KMS-11 (cell line): Measurements from ENCODE around the gene DFFB.

Experiments
- H2AFZ ChIP-seq: fragments of 200-600 bp; sonication (generic); 2 replicates; pipeline ENCODE4 v1.6.1; 2016; ENCODE audit warnings: antibody characterized with exemption, mixed run types, low read depth
- H3K27ac ChIP-seq: fragments of 200-600 bp; sonication (generic); 2 replicates; pipeline ENCODE4 v1.6.1; 2016; ENCODE audit warnings: mild to moderate bottlenecking, mixed run types
- H3K27me3 ChIP-seq: fragments of 200-600 bp; sonication (generic); 2 replicates; pipeline ENCODE4 v1.6.1; 2017; ENCODE audit warnings: mild to moderate bottlenecking, low read depth, mixed run types, moderate library complexity; ENCODE audit not compliant: insufficient read depth
- H3K36me3 ChIP-seq: fragments of 200-600 bp; sonication (generic); 2 replicates; pipeline ENCODE4 v1.6.1; 2017; ENCODE audit warnings: mild to moderate bottlenecking, mixed run types; ENCODE audit not compliant: insufficient read depth
- H3K4me1 ChIP-seq: fragments of 200-600 bp; sonication (generic); 2 replicates; pipeline ENCODE4 v1.6.1; 2016; ENCODE audit warnings: mild to moderate bottlenecking, low read depth, mixed run types; ENCODE audit not compliant: poor library complexity, severe bottlenecking
- H3K4me2 ChIP-seq: fragments of 200-600 bp; sonication (generic); 2 replicates; pipeline ENCODE4 v1.7.0; 2016; ENCODE audit warnings: mild to moderate bottlenecking, mixed run types
- H3K4me3 ChIP-seq: fragments of 200-600 bp; sonication (generic); IDR thresholded peaks from 2 replicates; pipeline ENCODE4 v1.6.1; 2017; ENCODE audit warnings: low read depth, low read length, mixed read lengths; ENCODE audit not compliant: insufficient read depth
- H3K79me2 ChIP-seq: fragments of 200-600 bp; sonication (generic); 2 replicates; pipeline ENCODE4 v1.6.1; 2016; ENCODE audit warnings: low read depth, mixed run types; ENCODE audit not compliant: insufficient read depth
- H3K9ac ChIP-seq: fragments of 200-600 bp; sonication (generic); 2 replicates; pipeline ENCODE4 v1.6.1; 2016; ENCODE audit warnings: mild to moderate bottlenecking, mixed run types
- H4K20me1 ChIP-seq: fragments of 200-600 bp; sonication (generic); 2 replicates; pipeline ENCODE4 v1.6.1; 2016; ENCODE audit warnings: mild to moderate bottlenecking, mixed run types; ENCODE audit not compliant: insufficient read depth
- TF ChIP-seq, protein P1 (sequence below): fragments of 200-600 bp; sonication (generic); conservative IDR thresholded peaks from 2 replicates; pipeline ENCODE4 v1.6.1; 2017; ENCODE audit warnings: low read depth, mild to moderate bottlenecking, antibody characterized with exemption, low read length, moderate library complexity, mixed read lengths

The DFFB gene

DNA sequence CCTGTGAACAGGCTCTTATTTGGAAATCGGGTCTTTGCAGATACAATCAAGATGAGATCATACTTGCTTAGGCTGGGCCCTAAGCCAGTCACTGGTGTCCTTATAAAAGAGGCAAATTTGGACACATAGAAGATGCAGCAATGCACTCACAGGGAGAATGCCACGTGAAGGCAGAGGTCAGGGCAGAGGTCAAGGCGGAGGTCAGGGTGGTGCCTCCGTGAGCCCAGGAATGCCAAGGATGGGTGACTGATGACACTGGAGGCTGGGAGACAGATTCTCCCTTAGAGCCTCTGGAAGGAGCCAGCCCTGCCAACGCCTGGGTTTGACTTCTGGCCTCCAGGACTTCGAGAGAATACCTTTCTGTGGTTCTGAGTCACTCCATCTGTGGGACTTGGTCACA lies 65.6 kb downstream of the DFFB start:
- H3K27me3 ChIP-seq, result peaks cover 57% of the 10 kb centered on the region
- H3K4me2 ChIP-seq, result no peak overlapping the region

DNA sequence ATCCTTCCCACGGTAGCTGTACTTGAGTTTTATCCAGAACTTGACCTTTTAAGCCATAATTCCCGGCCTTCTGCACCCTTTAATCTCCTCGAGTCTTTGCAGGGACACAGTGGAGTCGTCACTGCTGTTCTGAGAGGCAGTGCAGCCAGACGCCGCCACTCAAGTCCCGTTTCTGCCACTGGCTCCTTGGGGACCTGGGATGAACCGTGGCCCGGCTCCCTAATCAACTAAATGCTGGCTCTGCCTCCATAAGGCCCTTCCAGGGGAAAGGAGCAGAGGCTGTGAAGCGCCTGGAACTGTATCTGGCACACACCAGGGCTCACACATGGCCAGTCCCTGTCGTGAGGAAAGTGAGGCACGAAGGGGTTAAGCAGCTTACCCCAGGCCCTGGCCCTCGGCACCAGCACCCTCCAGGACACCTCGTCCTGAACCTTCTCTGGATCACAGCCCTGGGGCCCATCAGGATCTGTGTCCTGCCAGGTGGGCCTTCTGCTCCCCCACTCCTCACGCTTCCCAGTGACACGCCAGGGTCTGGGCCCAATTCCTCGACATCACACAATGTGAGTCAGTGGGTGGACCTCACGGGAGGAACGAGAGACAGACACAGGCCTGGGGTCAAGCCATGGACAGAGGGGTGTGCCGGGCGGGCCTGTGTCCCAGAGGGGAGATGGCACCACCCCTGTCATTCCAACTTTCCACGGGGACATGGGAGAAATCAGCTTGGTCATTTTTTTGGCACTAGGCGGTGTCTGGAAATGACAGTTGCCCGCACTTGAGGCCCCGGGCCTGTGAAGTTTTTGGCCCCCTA lies 66.3 kb downstream of the DFFB start:
- H4K20me1 ChIP-seq, result no peaks in the 10 kb centered on the region
- H2AFZ ChIP-seq, result no peak overlapping the region
- no peak overlapping the region for H3K4me3 ChIP-seq
- TF ChIP-seq, protein P1, sequence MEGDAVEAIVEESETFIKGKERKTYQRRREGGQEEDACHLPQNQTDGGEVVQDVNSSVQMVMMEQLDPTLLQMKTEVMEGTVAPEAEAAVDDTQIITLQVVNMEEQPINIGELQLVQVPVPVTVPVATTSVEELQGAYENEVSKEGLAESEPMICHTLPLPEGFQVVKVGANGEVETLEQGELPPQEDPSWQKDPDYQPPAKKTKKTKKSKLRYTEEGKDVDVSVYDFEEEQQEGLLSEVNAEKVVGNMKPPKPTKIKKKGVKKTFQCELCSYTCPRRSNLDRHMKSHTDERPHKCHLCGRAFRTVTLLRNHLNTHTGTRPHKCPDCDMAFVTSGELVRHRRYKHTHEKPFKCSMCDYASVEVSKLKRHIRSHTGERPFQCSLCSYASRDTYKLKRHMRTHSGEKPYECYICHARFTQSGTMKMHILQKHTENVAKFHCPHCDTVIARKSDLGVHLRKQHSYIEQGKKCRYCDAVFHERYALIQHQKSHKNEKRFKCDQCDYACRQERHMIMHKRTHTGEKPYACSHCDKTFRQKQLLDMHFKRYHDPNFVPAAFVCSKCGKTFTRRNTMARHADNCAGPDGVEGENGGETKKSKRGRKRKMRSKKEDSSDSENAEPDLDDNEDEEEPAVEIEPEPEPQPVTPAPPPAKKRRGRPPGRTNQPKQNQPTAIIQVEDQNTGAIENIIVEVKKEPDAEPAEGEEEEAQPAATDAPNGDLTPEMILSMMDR, result no peak
- no peak overlapping the region for H3K9ac ChIP-seq
- H3K27ac ChIP-seq, result no peak overlapping the region
- peaks cover 53% of the 10 kb centered on the region for H3K27me3 ChIP-seq
- no peaks in the 10 kb centered on the region for H3K4me1 ChIP-seq
- no peaks in the 10 kb centered on the region for H3K36me3 ChIP-seq
- H3K4me2 ChIP-seq, result no peak overlapping the region
- H3K79me2 ChIP-seq, result no peaks in the 10 kb centered on the region

More for the DNA sequence above, 65.6 kb downstream of the DFFB start:
- no peaks in the 10 kb centered on the region for H4K20me1 ChIP-seq
- no peak overlapping the region for H3K4me3 ChIP-seq
- H3K27ac ChIP-seq, result no peak overlapping the region
- H3K36me3 ChIP-seq, result no peaks in the 10 kb centered on the region
- TF ChIP-seq, protein P1, result no peak
- peak overlapping the region; percentile 10; the same call in 1 of the 2 replicates for H2AFZ ChIP-seq
- H3K79me2 ChIP-seq, result no peaks in the 10 kb centered on the region
- H3K4me1 ChIP-seq, result no peaks in the 10 kb centered on the region
- no peak overlapping the region for H3K9ac ChIP-seq

DNA sequence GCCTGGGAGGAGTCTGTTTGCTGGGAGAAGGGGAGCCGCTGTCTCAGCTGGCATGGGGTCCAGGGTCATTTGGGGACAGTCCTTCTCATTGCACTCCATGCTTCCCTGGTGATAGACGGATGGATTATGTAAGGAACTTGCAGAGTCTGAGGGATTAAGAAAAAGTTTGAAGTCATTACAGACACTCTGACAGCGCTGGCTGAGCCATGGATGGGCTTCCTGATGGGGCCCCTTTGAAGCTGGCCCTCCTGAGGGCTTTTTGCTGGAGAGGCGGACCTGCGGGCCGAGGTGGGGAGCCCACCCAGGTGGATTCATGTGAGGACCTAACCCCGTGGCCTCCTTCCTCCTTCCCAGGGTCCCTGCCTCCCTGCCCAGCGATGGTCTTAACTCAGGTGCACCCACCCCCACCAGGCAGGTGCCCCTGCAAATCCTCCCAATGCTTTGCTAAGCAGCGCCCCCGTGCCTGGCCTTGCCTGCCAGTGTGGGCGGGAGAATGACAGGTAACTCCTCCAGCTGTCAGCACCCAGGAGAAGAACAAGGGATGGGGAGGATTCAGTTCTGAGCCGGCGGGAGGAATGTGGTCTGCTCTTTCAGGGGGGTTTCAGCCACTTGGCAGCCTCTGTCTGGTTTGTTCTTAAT lies 67.0 kb downstream of the DFFB start:
- Histone ChIP-seq H3K27me3 (peaks cover 47% of the 10 kb centered on the region), H2AFZ (no peak overlapping the region), H4K20me1 (no peaks in the 10 kb centered on the region), H3K36me3 (no peaks in the 10 kb centered on the region), H3K4me3 (no peak overlapping the region), H3K4me1 (no peaks in the 10 kb centered on the region), H3K9ac (no peak overlapping the region), H3K27ac (no peak overlapping the region), H3K4me2 (no peak overlapping the region), H3K79me2 (no peaks in the 10 kb centered on the region)
- TF ChIP-seq, protein P1, result no peak

DNA sequence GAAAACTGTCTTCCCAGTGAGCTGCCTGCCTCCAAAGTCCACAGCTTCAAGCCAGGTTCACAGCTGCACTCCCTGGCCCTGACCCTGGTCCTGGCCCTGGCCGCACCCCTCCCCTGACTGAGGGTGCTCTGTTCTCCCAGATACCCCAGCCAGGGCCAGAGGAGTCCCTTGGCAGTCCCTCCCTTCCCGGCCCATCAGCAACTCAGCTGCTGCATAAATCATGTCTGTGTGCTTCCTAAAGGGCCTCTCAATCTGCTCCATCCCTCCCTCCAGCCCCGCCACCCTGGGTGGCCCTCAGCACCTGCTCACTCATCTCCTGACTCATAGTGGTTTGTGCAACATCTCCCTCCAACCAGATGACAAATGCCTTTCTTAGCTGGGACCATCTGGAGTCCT lies 67.5 kb downstream of the DFFB start:
- Histone ChIP-seq H3K36me3 (no peaks in the 10 kb centered on the region), H3K4me2 (no peak overlapping the region), H3K27me3 (peaks cover 45% of the 10 kb centered on the region), H3K4me1 (no peaks in the 10 kb centered on the region), H4K20me1 (no peaks in the 10 kb centered on the region), H2AFZ (no peak overlapping the region), H3K9ac (no peak overlapping the region), H3K79me2 (no peaks in the 10 kb centered on the region), H3K27ac (no peak overlapping the region), H3K4me3 (no peak overlapping the region)
- TF ChIP-seq, protein P1, result no peak
